T-helper 2 cell treated with Interferon-gamma antibody and Interleukin-4, amounts not matched to agents 100 ng/mL and 5 ng/mL, for 36 hours (primary cell): ENCODE data around the gene ATAD3B. TPM values are rescaled to one million over a fixed set of nuclear protein-coding genes. Genes with fewer than 3 reads are reported as not detected.
"Not testable (repeated sequence)": the region's sequence is repeated elsewhere in the genome, so short reads cannot be mapped to it uniquely, and the experiment has no call there.

Experiments used
- intact Hi-C: fragments of 100-400 bp; cut with micrococcal nuclease; formaldehyde crosslinking; loops from one replicate; pipeline ENCODE4 v1.15.1; 2023
- total RNA-seq: library from RNA; stranded (reverse); gene quantifications from 2 replicates; pipeline ENCODE4 v1.2.3, GENCODE V29; 2022

Gene ATAD3B
- total RNA-seq, 1 donor from 2014 or later: 49.2 TPM

- intact Hi-C loops: not testable (repeated sequence)
These were observed 37.9 kb downstream of the ATAD3B start for GRCh38 chr1:1509465-1509850.

GRCh38 chr1:1510912-1511532, 39.5 kb downstream of the ATAD3B start:
- intact Hi-C loops: loop anchor here (5.0 kb wide), 1 partner anchor 104 kb away; the partner anchor contains the start of gene MRPL20

GRCh38 chr1:1511533-1512285, 40.1 kb downstream of the ATAD3B start, which contains the start of gene ATAD3A:
TSS of gene ATAD3A (plus strand) at chr1:1512162. CDS start at chr1:1512269, 107 bp downstream.
- intact Hi-C loops: loop anchor here (1.0 to 5.0 kb wide), 2 partner anchors 63 to 104 kb away; partner anchors contain the start of genes MRPL20 and SSU72

GRCh38 chr1:1512425-1512824, 40.9 kb downstream of the ATAD3B start:
- intact Hi-C loops: loop anchor here (1.0 to 5.0 kb wide), 2 partner anchors 62 to 105 kb away; partner anchors contain the start of genes MRPL20 and SSU72

GRCh38 chr1:1513675-1514074, 42.1 kb downstream of the ATAD3B start:
- intact Hi-C loops: loop anchor here (5.0 kb wide), 1 partner anchor 106 kb away; the partner anchor contains the start of gene MRPL20

GRCh38 chr1:1514376-1514775, 42.8 kb downstream of the ATAD3B start:
- intact Hi-C loops: loop anchor here (5.0 kb wide), 1 partner anchor 107 kb away; the partner anchor contains the start of gene MRPL20

- intact Hi-C loops: not testable (repeated sequence)
These were observed 45.4 kb downstream of the ATAD3B start for GRCh38 chr1:1516923-1517322.

- intact Hi-C loops: no loop called here
These were observed 46.5 kb downstream of the ATAD3B start for GRCh38 chr1:1517973-1518620.

GRCh38 chr1:1518621-1519007, 47.0 kb downstream of the ATAD3B start:
- intact Hi-C loops: not testable (repeated sequence)

GRCh38 chr1:1519805-1520505, 48.4 kb downstream of the ATAD3B start:
- intact Hi-C loops: not testable (repeated sequence)

GRCh38 chr1:1521331-1521730, 49.8 kb downstream of the ATAD3B start:
- intact Hi-C loops: no loop called here

GRCh38 chr1:1522536-1522935, 51.0 kb downstream of the ATAD3B start:
- intact Hi-C loops: not testable (repeated sequence)

- intact Hi-C loops: not testable (repeated sequence)
These were observed 51.7 kb downstream of the ATAD3B start for GRCh38 chr1:1523226-1523625.

- intact Hi-C loops: not testable (repeated sequence)
These were observed 52.1 kb downstream of the ATAD3B start for GRCh38 chr1:1523651-1524050.

GRCh38 chr1:1524750-1525383, 53.3 kb downstream of the ATAD3B start:
- intact Hi-C loops: not testable (repeated sequence)

GRCh38 chr1:1526476-1526875, 54.9 kb downstream of the ATAD3B start:
- intact Hi-C loops: not testable (repeated sequence)

GRCh38 chr1:1527092-1527816, 55.7 kb downstream of the ATAD3B start:
- intact Hi-C loops: no loop called here

- intact Hi-C loops: no loop called here
These were observed 57.0 kb downstream of the ATAD3B start for GRCh38 chr1:1528301-1529267.

- intact Hi-C loops: no loop called here
These were observed 57.8 kb downstream of the ATAD3B start for GRCh38 chr1:1529321-1529720.
